WTC11 (cell line): ENCODE results near the gene ZCCHC7. TPM values are rescaled to one million over a fixed set of nuclear protein-coding genes. Genes with fewer than 3 reads are reported as not detected.

ENCODE experiments used
- ATAC-seq: fragments of 200-7000 bp; cut with Tn5 transposase; 2 replicates; pipeline ENCODE4 v1.10.0; 2021; ENCODE audit warnings: mild to moderate bottlenecking, moderate library complexity
- CTCF ChIA-PET: fragments of 300-600 bp; sonication (Branson Sonifier 250); formaldehyde crosslinking; loops from one replicate; lab custom pipeline; 2021; ENCODE audit warnings: antibody characterized with exemption; lab: Charles Lee
- POLR2A ChIA-PET: fragments of 350-600 bp; sonication (Branson Sonifier 250); formaldehyde crosslinking; loops from one replicate; lab custom pipeline; 2021; ENCODE audit warnings: antibody characterized with exemption; lab: Charles Lee
- DNase-seq: peaks from one replicate; pipeline ENCODE4 v3.0.0; 2021; ENCODE audit warnings: low spot score
- H3K27ac Mint-ChIP-seq: 2 replicates; pipeline ENCODE4 v1.8.0; 2021; ENCODE audit warnings: mixed read lengths
- H3K27me3 Mint-ChIP-seq: 2 replicates; pipeline ENCODE4 v1.8.0; 2021; ENCODE audit warnings: low read depth, mild to moderate bottlenecking, moderate library complexity, mixed read lengths
- H3K36me3 Mint-ChIP-seq: 2 replicates; pipeline ENCODE4 v1.8.0; 2021; ENCODE audit warnings: mixed read lengths
- H3K4me1 Mint-ChIP-seq: 2 replicates; pipeline ENCODE4 v1.8.0; 2022; ENCODE audit warnings: mixed read lengths
- H3K4me3 Mint-ChIP-seq: 2 replicates; pipeline ENCODE4 v1.8.0; 2021; ENCODE audit warnings: mild to moderate bottlenecking, moderate library complexity, mixed read lengths
- H3K9me3 Mint-ChIP-seq: 2 replicates; pipeline ENCODE4 v1.8.0; 2021; ENCODE audit warnings: mixed read lengths
- CBFB ChIP-seq: sonication (generic); formaldehyde crosslinking; IDR thresholded peaks from 2 replicates; pipeline ENCODE4 v1.8.1; 2022; ENCODE audit warnings: mild to moderate bottlenecking, low read depth, missing genetic modification reagents
- E2F4 ChIP-seq: sonication (generic); formaldehyde crosslinking; IDR thresholded peaks from 2 replicates; pipeline ENCODE4 v1.8.1; 2022; ENCODE audit warnings: low read depth, mild to moderate bottlenecking, moderate library complexity, missing genetic modification reagents, borderline replicate concordance
- FOXP1 ChIP-seq: sonication (generic); formaldehyde crosslinking; IDR thresholded peaks from 2 replicates; pipeline ENCODE4 v1.8.0; 2022; ENCODE audit warnings: missing genetic modification reagents, mild to moderate bottlenecking, moderate library complexity, borderline replicate concordance
- GTF2I ChIP-seq: fragments of 250-450 bp; sonication (Bioruptor Pico); conservative IDR thresholded peaks from 2 replicates; pipeline ENCODE4 v1.4.0; 2021; ENCODE audit warnings: mild to moderate bottlenecking
- JAZF1 ChIP-seq: fragments of 250-450 bp; sonication (Bioruptor Pico); IDR thresholded peaks from 2 replicates; pipeline ENCODE4 v1.9.0; 2021; ENCODE audit warnings: moderate library complexity, mild to moderate bottlenecking, inconsistent platforms
- JUN ChIP-seq: sonication (generic); formaldehyde crosslinking; IDR thresholded peaks from 2 replicates; pipeline ENCODE4 v1.8.0; 2023; ENCODE audit warnings: mild to moderate bottlenecking, missing genetic modification reagents
- KAT7 ChIP-seq: sonication (generic); formaldehyde crosslinking; IDR thresholded peaks from 2 replicates; pipeline ENCODE4 v1.8.1; 2023; ENCODE audit warnings: missing genetic modification reagents, mild to moderate bottlenecking, borderline replicate concordance
- MAX ChIP-seq: sonication (generic); formaldehyde crosslinking; IDR thresholded peaks from 2 replicates; pipeline ENCODE4 v1.8.0; 2022; ENCODE audit warnings: mild to moderate bottlenecking, missing genetic modification reagents
- RELA ChIP-seq: sonication (generic); formaldehyde crosslinking; IDR thresholded peaks from 2 replicates; pipeline ENCODE4 v1.8.1; 2022; ENCODE audit warnings: missing genetic modification reagents, mild to moderate bottlenecking, borderline replicate concordance
- SMAD3 ChIP-seq: sonication (generic); formaldehyde crosslinking; IDR thresholded peaks from 2 replicates; pipeline ENCODE4 v1.8.0; 2022; ENCODE audit warnings: missing genetic modification reagents, mild to moderate bottlenecking, borderline replicate concordance
- TEAD4 ChIP-seq: sonication (generic); formaldehyde crosslinking; IDR thresholded peaks from 2 replicates; pipeline ENCODE4 v1.8.0; 2022; ENCODE audit warnings: mild to moderate bottlenecking, missing genetic modification reagents
- TP53 ChIP-seq: sonication (generic); formaldehyde crosslinking; IDR thresholded peaks from 2 replicates; pipeline ENCODE4 v1.8.1; 2023; ENCODE audit warnings: mild to moderate bottlenecking, missing genetic modification reagents
- USF1 ChIP-seq: sonication (generic); formaldehyde crosslinking; IDR thresholded peaks from 2 replicates; pipeline ENCODE4 v1.8.0; 2022; ENCODE audit warnings: mild to moderate bottlenecking, missing genetic modification reagents
- ZNF416 ChIP-seq: fragments of 250-450 bp; sonication (Bioruptor Pico); IDR thresholded peaks from 2 replicates; pipeline ENCODE4 v1.9.0; 2021; ENCODE audit warnings: mild to moderate bottlenecking, inconsistent platforms
- ZSCAN18 ChIP-seq: fragments of 250-450 bp; sonication (Bioruptor Pico); IDR thresholded peaks from 2 replicates; pipeline ENCODE4 v2.1.2; 2022; ENCODE audit warnings: mild to moderate bottlenecking, moderate library complexity
- total RNA-seq: library from RNA; stranded (reverse); gene quantifications from 3 replicates; pipeline ENCODE4 v1.2.3, GENCODE V29; 2021
- TF ChIP-seq, protein P1 (sequence below): sonication (generic); formaldehyde crosslinking; IDR thresholded peaks from 2 replicates; pipeline ENCODE4 v1.8.1; 2023; ENCODE audit warnings: mild to moderate bottlenecking, missing genetic modification reagents, moderate library complexity
- TF ChIP-seq, protein P2 (sequence below): sonication (generic); formaldehyde crosslinking; IDR thresholded peaks from 2 replicates; pipeline ENCODE4 v1.8.0; 2023; ENCODE audit warnings: missing genetic modification reagents, mild to moderate bottlenecking, borderline replicate concordance
- TF ChIP-seq, protein P3 (sequence below): sonication (generic); formaldehyde crosslinking; conservative IDR thresholded peaks from 2 replicates; pipeline ENCODE4 v1.8.1; 2023; ENCODE audit warnings: mild to moderate bottlenecking, low read depth, missing genetic modification reagents, moderate library complexity
- TF ChIP-seq, protein P4 (sequence below): sonication (generic); formaldehyde crosslinking; IDR thresholded peaks from 2 replicates; pipeline ENCODE4 v1.8.0; 2023; ENCODE audit warnings: mild to moderate bottlenecking, missing genetic modification reagents

ZCCHC7 gene
- total RNA-seq, 1 experiment from 2014 or later, result 30.1 TPM

DNA sequence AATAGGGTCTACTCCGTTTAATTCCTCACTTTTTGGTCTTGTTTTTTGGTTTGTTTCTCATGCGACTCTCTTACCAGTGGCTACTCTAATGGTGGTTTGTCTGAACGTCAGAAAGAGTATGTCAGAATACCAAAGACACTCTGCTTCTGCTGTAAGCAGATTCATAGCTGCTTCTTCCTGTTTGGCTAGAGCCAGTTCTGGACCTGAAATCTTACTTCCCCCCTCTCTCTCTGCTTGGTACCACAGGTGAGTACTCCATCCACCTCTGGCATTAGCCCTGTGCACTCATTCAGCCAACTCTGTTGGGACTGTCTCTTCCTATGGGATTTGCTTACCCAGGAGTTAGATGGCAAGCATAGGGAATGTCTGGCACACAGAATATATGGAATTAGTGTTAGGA is 6.6 kb downstream of the ZCCHC7 start:
- Mint-ChIP-seq H3K9me3 (no peaks in the 10 kb centered on the region), H3K27ac (no peak overlapping the region), H3K4me1 (peaks cover 10% of the 10 kb centered on the region), H3K4me3 (no peak overlapping the region), H3K27me3 (no peaks in the 10 kb centered on the region), H3K36me3 (peaks cover 12% of the 10 kb centered on the region)
- CTCF ChIA-PET, result no interaction called here
- DNase-seq, result no peak
- TF ChIP-seq, protein P1, sequence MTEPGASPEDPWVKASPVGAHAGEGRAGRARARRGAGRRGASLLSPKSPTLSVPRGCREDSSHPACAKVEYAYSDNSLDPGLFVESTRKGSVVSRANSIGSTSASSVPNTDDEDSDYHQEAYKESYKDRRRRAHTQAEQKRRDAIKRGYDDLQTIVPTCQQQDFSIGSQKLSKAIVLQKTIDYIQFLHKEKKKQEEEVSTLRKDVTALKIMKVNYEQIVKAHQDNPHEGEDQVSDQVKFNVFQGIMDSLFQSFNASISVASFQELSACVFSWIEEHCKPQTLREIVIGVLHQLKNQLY (CRISPR knock-in tag), result no peak
- TF ChIP-seq USF1 (CRISPR knock-in tag), result no peak
- TF ChIP-seq, protein P2, sequence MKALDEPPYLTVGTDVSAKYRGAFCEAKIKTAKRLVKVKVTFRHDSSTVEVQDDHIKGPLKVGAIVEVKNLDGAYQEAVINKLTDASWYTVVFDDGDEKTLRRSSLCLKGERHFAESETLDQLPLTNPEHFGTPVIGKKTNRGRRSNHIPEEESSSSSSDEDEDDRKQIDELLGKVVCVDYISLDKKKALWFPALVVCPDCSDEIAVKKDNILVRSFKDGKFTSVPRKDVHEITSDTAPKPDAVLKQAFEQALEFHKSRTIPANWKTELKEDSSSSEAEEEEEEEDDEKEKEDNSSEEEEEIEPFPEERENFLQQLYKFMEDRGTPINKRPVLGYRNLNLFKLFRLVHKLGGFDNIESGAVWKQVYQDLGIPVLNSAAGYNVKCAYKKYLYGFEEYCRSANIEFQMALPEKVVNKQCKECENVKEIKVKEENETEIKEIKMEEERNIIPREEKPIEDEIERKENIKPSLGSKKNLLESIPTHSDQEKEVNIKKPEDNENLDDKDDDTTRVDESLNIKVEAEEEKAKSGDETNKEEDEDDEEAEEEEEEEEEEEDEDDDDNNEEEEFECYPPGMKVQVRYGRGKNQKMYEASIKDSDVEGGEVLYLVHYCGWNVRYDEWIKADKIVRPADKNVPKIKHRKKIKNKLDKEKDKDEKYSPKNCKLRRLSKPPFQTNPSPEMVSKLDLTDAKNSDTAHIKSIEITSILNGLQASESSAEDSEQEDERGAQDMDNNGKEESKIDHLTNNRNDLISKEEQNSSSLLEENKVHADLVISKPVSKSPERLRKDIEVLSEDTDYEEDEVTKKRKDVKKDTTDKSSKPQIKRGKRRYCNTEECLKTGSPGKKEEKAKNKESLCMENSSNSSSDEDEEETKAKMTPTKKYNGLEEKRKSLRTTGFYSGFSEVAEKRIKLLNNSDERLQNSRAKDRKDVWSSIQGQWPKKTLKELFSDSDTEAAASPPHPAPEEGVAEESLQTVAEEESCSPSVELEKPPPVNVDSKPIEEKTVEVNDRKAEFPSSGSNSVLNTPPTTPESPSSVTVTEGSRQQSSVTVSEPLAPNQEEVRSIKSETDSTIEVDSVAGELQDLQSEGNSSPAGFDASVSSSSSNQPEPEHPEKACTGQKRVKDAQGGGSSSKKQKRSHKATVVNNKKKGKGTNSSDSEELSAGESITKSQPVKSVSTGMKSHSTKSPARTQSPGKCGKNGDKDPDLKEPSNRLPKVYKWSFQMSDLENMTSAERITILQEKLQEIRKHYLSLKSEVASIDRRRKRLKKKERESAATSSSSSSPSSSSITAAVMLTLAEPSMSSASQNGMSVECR (CRISPR knock-in tag), result no peak
- TF ChIP-seq SMAD3 (CRISPR knock-in tag), result no peak
- TF ChIP-seq TEAD4 (CRISPR knock-in tag), result no peak
- TF ChIP-seq KAT7, result no peak
- TF ChIP-seq JUN, result no peak
- TF ChIP-seq GTF2I (CRISPR knock-in tag), result no peak
- no peak for TF ChIP-seq MAX (CRISPR knock-in tag)
- TF ChIP-seq, all 79 proteins: peak for 0
- no peak for ATAC-seq
- POLR2A ChIA-PET, result no interaction called here

- DNase-seq (no peak), ATAC-seq (no peak)
- H3K27ac Mint-ChIP-seq, result no peak overlapping the region
- no peaks in the 10 kb centered on the region for H3K9me3 Mint-ChIP-seq
- ChIA-PET CTCF (no interaction called here), POLR2A (no interaction called here)
- H3K36me3 Mint-ChIP-seq, result peaks cover 16% of the 10 kb centered on the region
- no peaks in the 10 kb centered on the region for H3K27me3 Mint-ChIP-seq
- H3K4me1 Mint-ChIP-seq, result peaks cover 2% of the 10 kb centered on the region; the same call in 1 of the 2 replicates
- H3K4me3 Mint-ChIP-seq, result no peak overlapping the region
- TF ChIP-seq CBFB (CRISPR knock-in tag) (no peak), FOXP1 (CRISPR knock-in tag) (no peak), ZSCAN18 (CRISPR knock-in tag) (no peak), TP53 (CRISPR knock-in tag) (no peak), E2F4 (no peak), JAZF1 (CRISPR knock-in tag) (no peak), RELA (CRISPR knock-in tag) (no peak), ZNF416 (no peak)
- TF ChIP-seq, protein P3, sequence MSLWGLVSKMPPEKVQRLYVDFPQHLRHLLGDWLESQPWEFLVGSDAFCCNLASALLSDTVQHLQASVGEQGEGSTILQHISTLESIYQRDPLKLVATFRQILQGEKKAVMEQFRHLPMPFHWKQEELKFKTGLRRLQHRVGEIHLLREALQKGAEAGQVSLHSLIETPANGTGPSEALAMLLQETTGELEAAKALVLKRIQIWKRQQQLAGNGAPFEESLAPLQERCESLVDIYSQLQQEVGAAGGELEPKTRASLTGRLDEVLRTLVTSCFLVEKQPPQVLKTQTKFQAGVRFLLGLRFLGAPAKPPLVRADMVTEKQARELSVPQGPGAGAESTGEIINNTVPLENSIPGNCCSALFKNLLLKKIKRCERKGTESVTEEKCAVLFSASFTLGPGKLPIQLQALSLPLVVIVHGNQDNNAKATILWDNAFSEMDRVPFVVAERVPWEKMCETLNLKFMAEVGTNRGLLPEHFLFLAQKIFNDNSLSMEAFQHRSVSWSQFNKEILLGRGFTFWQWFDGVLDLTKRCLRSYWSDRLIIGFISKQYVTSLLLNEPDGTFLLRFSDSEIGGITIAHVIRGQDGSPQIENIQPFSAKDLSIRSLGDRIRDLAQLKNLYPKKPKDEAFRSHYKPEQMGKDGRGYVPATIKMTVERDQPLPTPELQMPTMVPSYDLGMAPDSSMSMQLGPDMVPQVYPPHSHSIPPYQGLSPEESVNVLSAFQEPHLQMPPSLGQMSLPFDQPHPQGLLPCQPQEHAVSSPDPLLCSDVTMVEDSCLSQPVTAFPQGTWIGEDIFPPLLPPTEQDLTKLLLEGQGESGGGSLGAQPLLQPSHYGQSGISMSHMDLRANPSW (CRISPR knock-in tag), result no peak
- TF ChIP-seq, protein P4, sequence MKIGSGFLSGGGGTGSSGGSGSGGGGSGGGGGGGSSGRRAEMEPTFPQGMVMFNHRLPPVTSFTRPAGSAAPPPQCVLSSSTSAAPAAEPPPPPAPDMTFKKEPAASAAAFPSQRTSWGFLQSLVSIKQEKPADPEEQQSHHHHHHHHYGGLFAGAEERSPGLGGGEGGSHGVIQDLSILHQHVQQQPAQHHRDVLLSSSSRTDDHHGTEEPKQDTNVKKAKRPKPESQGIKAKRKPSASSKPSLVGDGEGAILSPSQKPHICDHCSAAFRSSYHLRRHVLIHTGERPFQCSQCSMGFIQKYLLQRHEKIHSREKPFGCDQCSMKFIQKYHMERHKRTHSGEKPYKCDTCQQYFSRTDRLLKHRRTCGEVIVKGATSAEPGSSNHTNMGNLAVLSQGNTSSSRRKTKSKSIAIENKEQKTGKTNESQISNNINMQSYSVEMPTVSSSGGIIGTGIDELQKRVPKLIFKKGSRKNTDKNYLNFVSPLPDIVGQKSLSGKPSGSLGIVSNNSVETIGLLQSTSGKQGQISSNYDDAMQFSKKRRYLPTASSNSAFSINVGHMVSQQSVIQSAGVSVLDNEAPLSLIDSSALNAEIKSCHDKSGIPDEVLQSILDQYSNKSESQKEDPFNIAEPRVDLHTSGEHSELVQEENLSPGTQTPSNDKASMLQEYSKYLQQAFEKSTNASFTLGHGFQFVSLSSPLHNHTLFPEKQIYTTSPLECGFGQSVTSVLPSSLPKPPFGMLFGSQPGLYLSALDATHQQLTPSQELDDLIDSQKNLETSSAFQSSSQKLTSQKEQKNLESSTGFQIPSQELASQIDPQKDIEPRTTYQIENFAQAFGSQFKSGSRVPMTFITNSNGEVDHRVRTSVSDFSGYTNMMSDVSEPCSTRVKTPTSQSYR (CRISPR knock-in tag), result no peak
Observed at GRCh38 chr9:37128051-37128450, 7.7 kb downstream of the ZCCHC7 start.
